ENCODE results near the gene SPINK8. TPM values are rescaled to one million over a fixed set of nuclear protein-coding genes. Genes with fewer than 3 reads are reported as not detected.
A peak's percentile ranks its signal among the peaks of the same experiment; 100 is the strongest.

SPINK8 gene
- total RNA-seq, 1 experiment from 2014 or later = not detected

GRCh38 chr3:48267782-48268181 lies 65.7 kb downstream of the SPINK8 start:
- Mint-ChIP-seq H3K4me1 (no peaks in the 10 kb centered on the region), H3K4me3 (no peak overlapping the region), H3K9me3 (peaks cover 14 to 21% of the 10 kb centered on the region in 2 experiments), H3K36me3 (ENCODE audit: insufficient read depth in 1 of 3, low read depth in 3 of 3) (peaks cover 78 to 87% (median 84%) of the 10 kb centered on the region in 3 experiments), H3K27me3 (ENCODE audit: low read depth) (no peaks in the 10 kb centered on the region), H3K27ac (peak overlapping the region in 1 of 3 experiments; percentile 58; a peak in 1 of 7 replicates)
- no peak overlapping the region for H2AK5ac ChIP-seq (ENCODE audit: insufficient read length, low read length)
- no peaks in the 10 kb centered on the region for H4K20me1 ChIP-seq (ENCODE audit: control insufficient read depth, insufficient read depth, insufficient read length)
- no peak overlapping the region for H4K5ac ChIP-seq (ENCODE audit: insufficient read length, low read depth, low read length)
- no peak overlapping the region for H4K8ac ChIP-seq (replicated peaks; ENCODE audit: insufficient read length, low read depth, low read length)
- H3K56ac ChIP-seq (ENCODE audit: insufficient read length, low read depth, low read length) = no peak overlapping the region
- no peak overlapping the region for H3K18ac ChIP-seq (ENCODE audit: insufficient read length, low read depth, low read length)
- H3K79me2 ChIP-seq (ENCODE audit: insufficient read depth, low read length) = peaks cover under 1% of the 10 kb centered on the region; the same call in 1 of the 2 replicates
- no peak overlapping the region for H3K4me2 ChIP-seq (ENCODE audit: insufficient read depth, insufficient read length, low read length)
- no peak overlapping the region for H3K23ac ChIP-seq (ENCODE audit: insufficient read length, low read depth, low read length)
- TF ChIP-seq CTCF (conservative IDR thresholded peaks at IDR 0.05) = no peak
- no peaks in the 10 kb centered on the region for H3K23me2 ChIP-seq (ENCODE audit: insufficient read length, low read depth, low read length, poor library complexity, severe bottlenecking)
- no peak overlapping the region for H3K4ac ChIP-seq (ENCODE audit: low read depth, low read length)
- no peak overlapping the region for H4K91ac ChIP-seq (ENCODE audit: insufficient read length, low read depth, low read length)
- H3T11ph ChIP-seq (ENCODE audit: low read length) = no peak overlapping the region
- H2BK20ac ChIP-seq (ENCODE audit: low read depth, low read length, poor library complexity, severe bottlenecking) = no peak overlapping the region
- H3K79me1 ChIP-seq (ENCODE audit: insufficient read depth, low read depth, low read length, poor library complexity, severe bottlenecking) = peaks cover 3% of the 10 kb centered on the region
- no peak for DNase-seq
- no peak overlapping the region for H3K27ac ChIP-seq (ENCODE audit: insufficient read length, low read depth, low read length)
- H3K9ac ChIP-seq (ENCODE audit: extremely low read depth, insufficient read length, low read length) = no peak overlapping the region
- H2BK15ac ChIP-seq (ENCODE audit: low read depth, low read length) = no peak overlapping the region
- no peaks in the 10 kb centered on the region for H3K4me1 ChIP-seq (ENCODE audit: insufficient read depth, low read length)
- H3K27me3 ChIP-seq (ENCODE audit: insufficient read depth, low read length) = no peaks in the 10 kb centered on the region
- H2BK12ac ChIP-seq (ENCODE audit: insufficient read length, low read depth, low read length) = no peak overlapping the region
- no CpG with 5 or more reads among the region's 2 CpGs for WGBS (ENCODE audit: extremely low coverage, insufficient read length, low lambda C conversion rate)
- H2AFZ ChIP-seq (ENCODE audit: low read length) = no peak overlapping the region
- peaks cover 6% of the 10 kb centered on the region for H3K9me3 ChIP-seq (ENCODE audit: control insufficient read depth, low read depth, low read length)
- H3K14ac ChIP-seq (ENCODE audit: insufficient read depth, low read length) = no peak overlapping the region
- no peak overlapping the region for H2BK5ac ChIP-seq (ENCODE audit: insufficient read length, low read length)
- H2BK120ac ChIP-seq (ENCODE audit: low read depth, low read length, poor library complexity, severe bottlenecking) = no peak overlapping the region
